ENCODE results near the gene PLPPR5.

The PLPPR5 gene

GRCh38 chr1:99010679-99011078, 6.0 kb upstream of the PLPPR5 start:
- H3K27ac Mint-ChIP-seq: no peak overlapping the region
- no peak overlapping the region for H3K4me3 Mint-ChIP-seq
- TF ChIP-seq, protein P1, sequence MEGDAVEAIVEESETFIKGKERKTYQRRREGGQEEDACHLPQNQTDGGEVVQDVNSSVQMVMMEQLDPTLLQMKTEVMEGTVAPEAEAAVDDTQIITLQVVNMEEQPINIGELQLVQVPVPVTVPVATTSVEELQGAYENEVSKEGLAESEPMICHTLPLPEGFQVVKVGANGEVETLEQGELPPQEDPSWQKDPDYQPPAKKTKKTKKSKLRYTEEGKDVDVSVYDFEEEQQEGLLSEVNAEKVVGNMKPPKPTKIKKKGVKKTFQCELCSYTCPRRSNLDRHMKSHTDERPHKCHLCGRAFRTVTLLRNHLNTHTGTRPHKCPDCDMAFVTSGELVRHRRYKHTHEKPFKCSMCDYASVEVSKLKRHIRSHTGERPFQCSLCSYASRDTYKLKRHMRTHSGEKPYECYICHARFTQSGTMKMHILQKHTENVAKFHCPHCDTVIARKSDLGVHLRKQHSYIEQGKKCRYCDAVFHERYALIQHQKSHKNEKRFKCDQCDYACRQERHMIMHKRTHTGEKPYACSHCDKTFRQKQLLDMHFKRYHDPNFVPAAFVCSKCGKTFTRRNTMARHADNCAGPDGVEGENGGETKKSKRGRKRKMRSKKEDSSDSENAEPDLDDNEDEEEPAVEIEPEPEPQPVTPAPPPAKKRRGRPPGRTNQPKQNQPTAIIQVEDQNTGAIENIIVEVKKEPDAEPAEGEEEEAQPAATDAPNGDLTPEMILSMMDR (IDR thresholded peaks at IDR 0.05; ENCODE audit: unreplicated experiment in 3 of 3): no peak
- no peaks in the 10 kb centered on the region for H3K36me3 Mint-ChIP-seq (ENCODE audit: low read depth)
- H3K27me3 Mint-ChIP-seq (ENCODE audit: low read depth): peaks cover 31% of the 10 kb centered on the region
- no peaks in the 10 kb centered on the region for H3K9me3 Mint-ChIP-seq
- peaks cover under 1% of the 10 kb centered on the region for H3K4me1 Mint-ChIP-seq

- Mint-ChIP-seq H3K9me3 (no peaks in the 10 kb centered on the region), H3K27me3 (ENCODE audit: low read depth) (peaks cover 60% of the 10 kb centered on the region), H3K27ac (no peak overlapping the region), H3K36me3 (ENCODE audit: low read depth) (no peaks in the 10 kb centered on the region), H3K4me3 (no peak overlapping the region), H3K4me1 (peaks cover 6% of the 10 kb centered on the region)
- TF ChIP-seq, protein P1 (IDR thresholded peaks at IDR 0.05; ENCODE audit: unreplicated experiment in 3 of 3): no peak
Measured at GRCh38 chr1:99007366-99007765, 2.7 kb upstream of the PLPPR5 start.

DNA sequence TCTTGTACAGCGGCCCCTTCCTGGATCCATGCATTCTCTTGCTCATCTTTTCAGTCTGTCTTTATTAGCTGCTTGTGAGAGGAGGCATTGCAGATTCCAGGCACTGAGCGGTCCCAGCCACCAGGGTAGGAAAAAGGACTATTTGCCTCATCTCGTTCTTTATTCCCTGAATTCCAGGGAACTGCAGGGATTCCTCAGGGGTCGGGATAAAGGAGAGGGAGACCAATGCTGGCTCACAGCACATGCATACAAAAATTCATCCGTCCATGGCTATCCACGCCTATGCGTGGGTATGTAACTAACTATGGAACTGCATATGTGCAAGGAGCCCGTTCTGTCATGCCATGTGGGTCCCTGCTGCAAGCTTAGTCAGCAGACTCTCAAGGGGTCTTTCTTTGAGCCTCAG, 879 bp upstream of the PLPPR5 start:
- Mint-ChIP-seq H3K4me1 (peaks cover 6% of the 10 kb centered on the region), H3K27me3 (ENCODE audit: low read depth) (peaks cover 76% of the 10 kb centered on the region), H3K4me3 (peak overlapping the region; percentile 78 to 82 (median 79)), H3K36me3 (ENCODE audit: low read depth) (no peaks in the 10 kb centered on the region), H3K9me3 (no peaks in the 10 kb centered on the region), H3K27ac (no peak overlapping the region)
- TF ChIP-seq, protein P1 (IDR thresholded peaks at IDR 0.05; ENCODE audit: unreplicated experiment in 3 of 3): no peak

DNA sequence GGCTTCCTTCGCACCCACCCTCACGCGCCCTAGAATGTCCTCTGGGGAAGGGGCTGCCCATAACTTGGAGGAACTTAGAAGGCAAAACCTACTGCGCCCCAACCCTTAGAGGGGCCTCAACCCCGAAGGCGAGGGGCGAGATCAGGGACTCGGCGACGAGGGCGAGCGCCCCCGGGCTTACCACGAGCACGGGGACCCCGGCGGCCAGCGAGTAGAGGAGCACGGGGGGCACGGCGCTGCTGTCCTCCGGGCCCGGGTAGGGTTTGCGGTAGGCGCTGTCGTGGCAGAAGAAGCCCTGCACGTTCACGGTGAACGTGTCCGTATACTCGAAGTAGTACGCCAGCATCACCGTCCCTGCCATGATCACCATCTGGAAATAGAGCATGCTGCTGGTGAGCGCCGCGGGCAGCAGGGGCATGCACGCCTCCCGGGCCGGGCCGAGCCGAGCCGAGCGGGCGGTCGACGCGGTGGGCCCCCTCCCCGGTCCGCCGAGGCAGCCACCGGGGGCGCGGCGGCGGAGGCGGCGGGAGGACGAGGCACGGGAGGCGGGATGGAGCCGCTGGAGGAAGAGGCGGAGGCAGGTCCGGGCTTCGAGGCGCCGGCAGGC, 304 bp downstream of the PLPPR5 start:
- Mint-ChIP-seq H3K36me3 (ENCODE audit: low read depth) (no peaks in the 10 kb centered on the region), H3K9me3 (no peaks in the 10 kb centered on the region), H3K27me3 (ENCODE audit: low read depth) (peaks cover 82% of the 10 kb centered on the region), H3K4me1 (peaks cover 6% of the 10 kb centered on the region), H3K27ac (no peak overlapping the region), H3K4me3 (peak overlapping the region; percentile 80)
- TF ChIP-seq, protein P1 (IDR thresholded peaks at IDR 0.05; ENCODE audit: unreplicated experiment in 3 of 3): no peak

- TF ChIP-seq, protein P1 (IDR thresholded peaks at IDR 0.05; ENCODE audit: unreplicated experiment in 3 of 3): no peak
- H3K27me3 Mint-ChIP-seq (ENCODE audit: low read depth): peaks cover 82% of the 10 kb centered on the region
- peaks cover 6% of the 10 kb centered on the region for H3K4me1 Mint-ChIP-seq
- no peaks in the 10 kb centered on the region for H3K36me3 Mint-ChIP-seq (ENCODE audit: low read depth)
- no peak overlapping the region for H3K27ac Mint-ChIP-seq
- peak overlapping the region; percentile 80 for H3K4me3 Mint-ChIP-seq
- no peaks in the 10 kb centered on the region for H3K9me3 Mint-ChIP-seq
Measured at GRCh38 chr1:99003581-99004253, 944 bp downstream of the PLPPR5 start.

DNA sequence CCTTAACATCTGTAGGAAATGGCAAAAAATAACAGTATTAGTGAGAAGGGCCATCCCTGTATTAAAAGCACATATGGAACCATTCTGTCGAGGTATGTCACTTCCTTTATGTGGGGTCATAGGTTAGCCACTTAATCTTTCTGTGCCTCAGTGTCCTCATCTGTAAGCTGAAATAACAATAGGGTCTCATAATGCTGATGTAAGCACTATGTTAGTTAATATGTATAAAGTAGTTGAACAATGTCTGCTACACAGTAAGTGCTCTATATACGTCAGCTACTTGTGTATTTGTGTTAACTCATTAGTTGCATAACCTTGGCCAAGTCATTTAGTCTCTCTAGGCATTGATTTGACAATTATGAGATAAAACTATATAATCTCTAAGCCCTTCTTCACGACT, 11.8 kb downstream of the PLPPR5 start:
- Mint-ChIP-seq H3K27me3 (ENCODE audit: low read depth) (peaks cover 5% of the 10 kb centered on the region), H3K27ac (no peak overlapping the region), H3K36me3 (ENCODE audit: low read depth) (no peaks in the 10 kb centered on the region), H3K4me1 (no peaks in the 10 kb centered on the region), H3K4me3 (no peak overlapping the region), H3K9me3 (no peaks in the 10 kb centered on the region)
- TF ChIP-seq, protein P1 (IDR thresholded peaks at IDR 0.05; ENCODE audit: unreplicated experiment in 3 of 3): no peak

All from nephron (organoid).